ENCODE measurements around the gene HSPA12B. TPM values are rescaled to one million over a fixed set of nuclear protein-coding genes. Genes with fewer than 3 reads are reported as not detected.

HSPA12B gene
- total and polyA plus RNA-seq, 2 of the 8 experiments (the other 6 are each of a cell fraction or from before 2014, with no cell fraction given), result 2.2 to 4.3 TPM

DNA sequence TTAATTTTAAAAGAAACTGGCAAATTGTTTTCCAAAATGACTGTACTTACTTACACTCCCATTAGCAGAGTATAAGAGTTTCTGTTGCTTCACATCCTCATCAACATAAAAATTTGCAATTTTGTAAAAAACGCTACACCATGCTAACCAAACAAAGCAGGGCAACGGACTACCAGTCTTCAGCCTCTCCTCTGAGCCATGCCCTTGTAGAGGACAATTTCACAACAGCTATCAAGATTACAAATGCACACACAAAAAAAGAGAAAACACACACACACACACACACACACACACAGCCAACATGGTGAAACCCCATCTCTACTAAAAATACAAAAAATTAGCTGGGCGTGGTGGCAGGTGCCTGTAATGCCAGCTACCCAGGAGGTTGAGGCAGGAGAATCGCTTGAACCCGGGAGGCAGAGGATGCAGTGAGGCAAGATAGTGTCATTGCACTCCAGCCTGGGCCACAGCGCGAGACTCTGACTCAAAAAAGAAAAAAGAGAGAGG, 39.1 kb downstream of the HSPA12B start (continued):
- TF ChIP-seq CTBP2 (IDR thresholded peaks at IDR 0.05; ENCODE audit: borderline replicate concordance, insufficient read depth, insufficient read length, low read length) (no peak), TEAD4 (IDR thresholded peaks at IDR 0.05; ENCODE audit: low read depth, low read length) (no peak), CBX5 (IDR thresholded peaks at IDR 0.05; ENCODE audit: low read depth, low read length) (no peak), TAF1 (IDR thresholded peaks at IDR 0.05; ENCODE audit: low read depth, low read length) (no peak), GABPA (IDR thresholded peaks at IDR 0.05; ENCODE audit: borderline replicate concordance, insufficient read depth, low read length) (no peak), NRF1 (IDR thresholded peaks at IDR 0.05; ENCODE audit: low read depth, low read length) (no peak), BCL11A (IDR thresholded peaks at IDR 0.05; ENCODE audit: low read depth in 2 of 2, low read length in 2 of 2) (no peak), EGR1 (IDR thresholded peaks at IDR 0.05; ENCODE audit: borderline replicate concordance, low read depth, low read length) (no peak)

Measured in H1 (cell line).